ENCODE measurements around the gene AGPS. TPM values are rescaled to one million over a fixed set of nuclear protein-coding genes. Genes with fewer than 3 reads are reported as not detected.
A peak's percentile ranks its signal among the peaks of the same experiment; 100 is the strongest.
"Not testable (repeated sequence)": the region's sequence is repeated elsewhere in the genome, so short reads cannot be mapped to it uniquely, and the experiment has no call there.

AGPS gene
- polyA plus RNA-seq (ENCODE audit: insufficient read length in 3 of 3) = 10 to 100 TPM; 41.7 to 43.0 (median 42.4) TPM
- long read RNA-seq, donor 1, full-length matches to known transcripts = 4 of 4 reads
- long read RNA-seq, donor 1, partial matches to known transcripts = 0 of 4 reads
- long read RNA-seq, donor 1, other reads (novel, unspliced or antisense) = 0 of 4 reads
- long read RNA-seq, donor 2, full-length matches to known transcripts = 13 of 27 reads
- long read RNA-seq, donor 2, partial matches to known transcripts = 14 of 27 reads
- long read RNA-seq, donor 2, other reads (novel, unspliced or antisense) = 0 of 27 reads
- long read RNA-seq, donor 3, full-length matches to known transcripts = 4 of 4 reads
- long read RNA-seq, donor 3, partial matches to known transcripts = 0 of 4 reads
- long read RNA-seq, donor 3, other reads (novel, unspliced or antisense) = 0 of 4 reads
- long read RNA-seq, donor 4, full-length matches to known transcripts = 5 of 5 reads
- long read RNA-seq, donor 4, partial matches to known transcripts = 0 of 5 reads
- long read RNA-seq, donor 4, other reads (novel, unspliced or antisense) = 0 of 5 reads
- long read RNA-seq, donor 5, full-length matches to known transcripts = 4 of 4 reads
- long read RNA-seq, donor 5, partial matches to known transcripts = 0 of 4 reads
- long read RNA-seq, donor 5, other reads (novel, unspliced or antisense) = 0 of 4 reads
- long read RNA-seq, donor 6, full-length matches to known transcripts = 6 of 6 reads
- long read RNA-seq, donor 6, partial matches to known transcripts = 0 of 6 reads
- long read RNA-seq, donor 6, other reads (novel, unspliced or antisense) = 0 of 6 reads
- long read RNA-seq, donor 7, full-length matches to known transcripts = 7 of 7 reads
- long read RNA-seq, donor 7, partial matches to known transcripts = 0 of 7 reads
- long read RNA-seq, donor 7, other reads (novel, unspliced or antisense) = 0 of 7 reads
- long read RNA-seq, donor 8, full-length matches to known transcripts = 3 of 3 reads
- long read RNA-seq, donor 8, partial matches to known transcripts = 0 of 3 reads
- long read RNA-seq, donor 8, other reads (novel, unspliced or antisense) = 0 of 3 reads
- long read RNA-seq, donor 9, full-length matches to known transcripts = 12 of 33 reads
- long read RNA-seq, donor 9, partial matches to known transcripts = 21 of 33 reads
- long read RNA-seq, donor 9, other reads (novel, unspliced or antisense) = 0 of 33 reads
- long read RNA-seq, donor 10, full-length matches to known transcripts = 9 of 14 reads
- long read RNA-seq, donor 10, partial matches to known transcripts = 5 of 14 reads
- long read RNA-seq, donor 10, other reads (novel, unspliced or antisense) = 0 of 14 reads
- long read RNA-seq, donor 11, full-length matches to known transcripts = 6 of 15 reads
- long read RNA-seq, donor 11, partial matches to known transcripts = 9 of 15 reads
- long read RNA-seq, donor 11, other reads (novel, unspliced or antisense) = 0 of 15 reads
- long read RNA-seq, donor 12, full-length matches to known transcripts = 13 of 13 reads
- long read RNA-seq, donor 12, partial matches to known transcripts = 0 of 13 reads
- long read RNA-seq, donor 12, other reads (novel, unspliced or antisense) = 0 of 13 reads
- long read RNA-seq, donor 13, full-length matches to known transcripts = 1 of 1 reads
- long read RNA-seq, donor 13, partial matches to known transcripts = 0 of 1 reads
- long read RNA-seq, donor 13, other reads (novel, unspliced or antisense) = 0 of 1 reads
- long read RNA-seq, donor 14 = 0 reads
- long read RNA-seq, donor 15, full-length matches to known transcripts = 10 of 10 reads
- long read RNA-seq, donor 15, partial matches to known transcripts = 0 of 10 reads
- long read RNA-seq, donor 15, other reads (novel, unspliced or antisense) = 0 of 10 reads
- long read RNA-seq, donor 16, full-length matches to known transcripts = 4 of 4 reads
- long read RNA-seq, donor 16, partial matches to known transcripts = 0 of 4 reads
- long read RNA-seq, donor 16, other reads (novel, unspliced or antisense) = 0 of 4 reads

- DNase-seq = peak; percentile 59
Observed at GRCh38 chr2:177392373-177393202, at the start of gene AGPS. AGPS (plus strand) TSS chr2:177392773; CDS start chr2:177392790, 17 bp downstream.

GRCh38 chr2:177343773-177344172, 48.8 kb upstream of the AGPS start:
- no peak for DNase-seq

- DNase-seq = no peak
Observed at GRCh38 chr2:177344316-177344715, 48.3 kb upstream of the AGPS start.

- DNase-seq = no peak
Observed at GRCh38 chr2:177346192-177346591, 46.4 kb upstream of the AGPS start.

- DNase-seq = no peak
Observed at GRCh38 chr2:177347570-177347969, 45.0 kb upstream of the AGPS start.

GRCh38 chr2:177348118-177348654, 44.4 kb upstream of the AGPS start:
- DNase-seq = no peak

GRCh38 chr2:177348733-177349693, 43.6 kb upstream of the AGPS start:
- DNase-seq = no peak

GRCh38 chr2:177350624-177351023, 41.9 kb upstream of the AGPS start:
- not testable (repeated sequence) for DNase-seq

- not testable (repeated sequence) for DNase-seq
Observed at GRCh38 chr2:177351121-177351520, 41.5 kb upstream of the AGPS start.

GRCh38 chr2:177352441-177353186, 40.0 kb upstream of the AGPS start:
- DNase-seq = peak; percentile 20

- peak; percentile 31 for DNase-seq
Observed at GRCh38 chr2:177353187-177353478, 39.4 kb upstream of the AGPS start.

GRCh38 chr2:177354541-177354940, 38.0 kb upstream of the AGPS start:
- not testable (repeated sequence) for DNase-seq

GRCh38 chr2:177355874-177356273, 36.7 kb upstream of the AGPS start:
- no peak for DNase-seq

GRCh38 chr2:177359836-177360595, 32.6 kb upstream of the AGPS start:
- DNase-seq = no peak

GRCh38 chr2:177362499-177362898, 30.1 kb upstream of the AGPS start:
- no peak for DNase-seq

GRCh38 chr2:177363332-177363731, 29.2 kb upstream of the AGPS start:
- no peak for DNase-seq
